ENCODE measurements around the gene OLFML1.
A peak's percentile ranks its signal among the peaks of the same experiment; 100 is the strongest.
"Not testable (repeated sequence)": the region's sequence is repeated elsewhere in the genome, so short reads cannot be mapped to it uniquely, and the experiment has no call there.

OLFML1 gene

DNA sequence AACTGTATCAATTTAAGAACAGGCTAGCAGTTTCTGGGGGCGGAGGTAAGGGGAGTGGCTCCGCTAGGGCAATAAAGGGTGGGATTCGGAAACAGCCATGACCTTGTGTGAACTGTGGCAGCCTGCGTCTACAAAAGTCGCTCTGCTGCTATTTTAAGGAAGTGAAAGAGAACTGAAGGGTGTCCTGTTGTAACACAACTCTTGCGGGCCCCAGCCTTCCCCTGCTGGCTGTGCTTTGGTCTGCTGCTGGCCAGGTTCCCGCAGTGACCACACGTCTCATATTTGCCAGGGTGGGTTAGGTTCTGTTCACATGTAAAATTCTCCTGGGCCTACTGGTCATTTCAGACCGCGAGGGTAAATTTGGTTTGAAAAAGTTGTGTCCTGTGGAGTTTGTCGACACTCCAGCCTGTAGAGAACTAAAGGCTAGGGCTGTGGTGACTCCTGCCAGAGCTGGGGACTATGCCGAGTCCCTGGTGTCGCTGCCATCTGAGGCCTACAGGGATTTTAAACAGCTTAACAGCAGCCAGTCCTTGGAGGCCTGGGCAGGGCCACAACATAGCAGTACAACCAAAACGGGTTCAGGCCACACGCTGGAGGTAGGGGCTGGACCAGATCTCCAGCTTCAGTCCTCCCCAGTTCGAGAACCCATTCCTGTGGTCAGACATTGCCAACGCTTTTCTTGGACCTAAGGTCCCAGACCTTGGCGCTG, 27.4 kb downstream of the OLFML1 start:
- peak; percentile 66 for DNase-seq (ENCODE audit: low spot score)

DNA sequence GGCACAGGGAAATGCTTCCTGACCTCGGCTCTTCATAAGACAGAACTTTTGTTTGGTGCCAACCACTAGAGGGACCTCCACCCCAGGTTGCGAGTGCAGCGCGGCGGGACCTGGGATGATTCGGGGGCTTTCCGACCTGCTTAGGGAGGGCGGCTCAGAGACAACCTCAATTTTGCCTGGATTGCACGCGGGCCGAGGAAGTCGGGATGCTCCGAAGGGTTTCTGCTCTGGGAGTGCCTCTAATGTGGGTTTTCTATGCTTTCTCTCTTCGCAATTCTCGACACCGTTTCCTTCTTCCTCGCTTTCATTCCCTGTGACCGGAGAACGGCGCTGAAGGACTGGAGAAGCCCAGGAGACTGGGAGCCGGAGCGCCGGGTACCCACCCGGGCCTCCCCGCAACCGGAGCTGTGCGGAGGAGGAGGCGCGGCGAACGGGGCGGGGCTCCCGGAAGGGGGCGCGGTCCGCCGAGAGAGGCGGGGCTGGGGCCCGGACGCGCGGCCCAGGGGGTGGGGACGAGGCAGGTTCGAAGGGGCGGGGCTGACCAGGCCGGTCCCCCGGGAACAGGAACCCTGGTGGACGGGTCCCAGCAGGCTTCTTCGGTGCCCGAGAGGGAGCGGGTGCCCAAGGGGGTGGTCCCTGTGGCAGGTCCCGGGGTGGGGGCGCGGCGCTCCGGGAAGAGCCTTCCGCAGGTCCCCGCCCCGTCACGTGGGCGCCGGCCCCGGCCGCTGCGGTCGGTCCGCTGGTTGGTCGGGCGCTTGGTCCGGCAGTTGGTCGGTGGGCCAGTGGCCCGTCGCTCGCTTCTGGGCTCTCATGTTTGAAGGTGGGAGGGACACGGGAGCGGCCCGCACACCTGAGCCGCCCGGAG, 28.2 kb downstream of the OLFML1 start, which contains the start of gene PPFIBP2:
Gene PPFIBP2, plus strand, starts transcription at position 766 of the 865 bp plus-strand sequence. CDS start 35,477 bp downstream, outside the sequence.
- DNase-seq (ENCODE audit: low spot score): peak; percentile 88

DNA sequence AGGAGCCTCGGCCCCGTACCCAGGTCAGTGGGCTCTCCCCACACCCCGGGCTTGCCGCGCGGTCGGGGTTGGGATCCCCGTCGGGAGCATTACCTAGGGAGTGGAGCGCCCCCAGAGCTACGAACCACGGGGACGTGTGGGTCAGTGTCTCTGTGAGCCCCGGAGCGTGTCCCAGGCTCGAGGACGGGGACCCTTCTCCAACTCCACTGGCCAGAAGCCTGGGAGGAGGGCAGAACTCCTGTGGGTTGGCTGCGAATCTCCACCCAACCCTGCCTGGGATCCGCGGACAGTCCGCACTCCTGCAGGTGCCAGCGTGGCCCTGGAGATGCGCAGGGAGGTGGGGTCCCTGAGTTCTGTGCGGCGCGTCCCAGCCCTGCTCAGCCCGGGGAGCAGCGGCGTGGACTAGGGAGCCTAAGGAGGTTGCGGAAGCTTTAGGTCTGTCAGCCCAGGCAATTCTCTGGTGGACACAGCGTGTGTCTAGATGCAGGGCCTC, 28.8 kb downstream of the OLFML1 start:
- peak; percentile 19 for DNase-seq (ENCODE audit: low spot score)

DNA sequence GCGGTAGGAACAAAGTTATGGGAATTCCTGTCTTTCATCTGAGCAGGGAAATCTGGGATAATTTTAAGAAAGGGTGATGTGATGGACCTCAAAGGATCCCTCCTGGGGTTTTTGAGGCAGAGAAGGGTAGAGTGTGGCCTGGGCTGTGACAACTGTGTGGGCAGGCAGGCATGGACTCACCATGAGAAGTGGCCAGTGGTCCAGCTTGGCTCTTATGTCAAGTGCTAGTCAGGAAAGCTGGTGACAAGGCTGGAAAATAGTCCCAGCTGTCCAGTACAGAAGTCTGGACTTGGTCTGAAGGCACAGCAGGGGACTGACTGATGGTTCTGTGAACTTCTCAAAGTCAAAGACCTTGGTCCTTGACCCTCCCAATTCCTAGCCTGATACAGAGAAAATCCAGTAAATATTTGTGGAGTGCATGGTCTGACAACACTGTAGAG, 30.2 kb downstream of the OLFML1 start:
- DNase-seq (ENCODE audit: low spot score): no peak

DNA sequence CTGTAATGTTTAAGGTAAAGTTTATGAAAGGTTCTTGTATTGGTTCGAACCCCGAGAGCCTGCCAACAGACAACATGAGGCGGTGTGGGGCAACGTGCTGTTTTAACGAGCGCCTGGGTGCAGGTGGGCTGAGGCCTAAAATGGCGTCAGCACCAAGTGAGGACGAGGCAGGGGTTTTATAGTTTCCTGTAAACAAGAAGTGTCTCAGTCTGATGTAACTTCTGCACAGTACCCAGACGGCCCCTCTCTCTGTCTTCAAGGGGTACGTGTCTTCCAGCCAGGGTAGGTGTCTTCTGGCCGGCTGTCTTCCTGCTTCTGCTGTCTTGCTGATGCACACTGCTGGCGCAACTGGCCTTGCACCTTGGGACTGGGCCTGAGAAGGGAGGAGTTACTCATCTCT, 31.2 kb downstream of the OLFML1 start:
- no peak for DNase-seq (ENCODE audit: low spot score)

DNA sequence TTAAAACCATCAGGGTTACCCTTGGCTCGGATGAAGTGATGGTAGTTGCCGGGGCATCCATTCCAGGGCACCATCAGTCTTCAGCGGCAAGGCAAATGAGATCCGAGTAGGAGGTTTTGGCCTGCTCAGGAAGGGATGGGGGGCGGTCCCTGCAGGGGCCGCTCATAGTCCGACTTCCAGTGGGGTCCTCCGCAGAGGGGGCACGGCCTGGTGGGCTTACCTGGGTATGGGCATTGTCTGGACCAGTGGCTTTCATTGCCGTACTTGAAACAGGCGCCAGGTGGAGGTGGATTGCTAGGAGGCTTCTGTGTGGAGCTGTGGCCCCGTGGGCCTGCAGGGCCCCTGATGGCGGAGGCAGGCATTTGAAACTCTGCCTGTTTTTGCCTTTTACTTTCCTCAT, 32.4 kb downstream of the OLFML1 start:
- DNase-seq (ENCODE audit: low spot score): not testable (repeated sequence)

DNA sequence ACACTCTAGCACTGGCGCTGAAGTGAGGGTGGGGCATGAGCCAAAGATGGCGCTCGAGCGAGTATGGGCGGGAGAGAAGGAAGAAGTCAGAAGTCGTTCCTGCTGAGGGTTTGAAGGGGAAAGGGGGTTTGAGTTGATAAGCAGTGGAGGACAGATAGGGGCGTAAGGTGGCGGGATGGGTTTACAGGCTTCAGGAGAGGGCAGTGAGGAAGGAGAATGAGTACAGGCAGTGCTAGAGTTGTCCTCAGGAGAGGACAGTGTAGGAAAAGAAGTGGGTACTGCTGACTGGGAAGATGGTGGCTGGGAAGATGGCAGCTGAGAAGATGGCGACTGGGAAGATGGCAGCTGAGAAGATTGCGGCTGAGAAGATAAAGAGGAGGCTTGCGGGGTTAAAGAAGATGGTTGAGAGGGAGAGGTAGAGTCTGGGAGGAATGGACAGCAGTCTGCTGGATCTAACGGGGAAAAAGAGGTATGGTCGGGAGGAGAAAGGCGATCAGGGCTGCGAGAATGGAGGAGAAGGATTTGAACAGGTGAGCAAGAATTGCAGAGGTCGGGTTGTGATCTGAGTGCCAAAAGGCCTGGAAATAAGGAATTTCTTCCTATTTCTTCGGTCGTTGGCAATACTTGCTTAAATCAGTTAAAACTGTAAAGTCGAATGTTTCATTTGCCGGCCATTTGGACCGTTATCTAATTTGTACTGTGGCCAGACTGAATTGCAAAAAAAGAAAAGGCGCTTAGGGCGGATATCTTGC, 33.7 kb downstream of the OLFML1 start:
- DNase-seq (ENCODE audit: low spot score): no peak

DNA sequence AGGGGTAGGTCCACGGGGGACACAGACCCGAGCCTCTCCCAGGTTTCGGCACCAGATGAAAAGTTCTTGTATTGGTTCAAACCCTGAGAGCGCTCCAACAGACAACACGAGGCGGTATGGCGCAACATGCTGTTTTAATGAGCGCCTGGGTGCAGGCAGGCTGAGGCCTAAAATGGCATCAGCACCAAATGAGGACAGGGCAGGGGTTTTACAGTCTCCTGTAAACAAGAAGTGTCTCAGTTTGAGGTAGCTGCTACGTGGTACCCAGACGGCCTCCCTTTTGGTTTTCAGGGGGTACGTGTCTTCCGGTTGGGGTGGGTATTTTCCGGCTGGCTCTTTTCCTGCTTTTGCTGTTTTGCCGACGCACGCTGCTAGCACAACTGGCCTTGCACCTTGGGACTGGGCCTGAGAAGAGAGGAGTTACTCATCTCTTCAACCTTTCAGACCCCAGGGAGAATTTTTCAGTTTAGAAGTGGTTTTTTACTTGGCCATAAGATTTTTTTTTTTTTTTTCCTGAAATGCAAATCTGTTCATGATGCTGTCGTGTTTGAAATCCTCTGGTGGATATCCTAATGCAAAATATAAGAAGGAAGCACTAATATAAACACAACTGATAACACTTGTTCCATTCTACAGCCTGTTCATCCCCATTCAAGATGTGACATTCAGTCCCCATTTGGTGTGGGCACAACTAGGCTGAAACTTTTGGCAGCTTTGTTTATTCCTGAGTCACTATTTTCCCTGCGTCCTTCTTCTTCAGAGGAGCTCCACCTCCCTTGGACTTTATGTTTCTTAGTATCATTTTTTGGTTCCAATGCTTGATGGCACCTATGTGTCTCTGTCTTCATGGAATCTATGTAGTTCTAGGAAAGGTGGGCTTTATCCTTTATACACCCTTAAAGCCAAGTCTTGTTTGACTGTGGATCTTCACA, 35.0 kb downstream of the OLFML1 start:
- DNase-seq (ENCODE audit: low spot score): no peak

DNA sequence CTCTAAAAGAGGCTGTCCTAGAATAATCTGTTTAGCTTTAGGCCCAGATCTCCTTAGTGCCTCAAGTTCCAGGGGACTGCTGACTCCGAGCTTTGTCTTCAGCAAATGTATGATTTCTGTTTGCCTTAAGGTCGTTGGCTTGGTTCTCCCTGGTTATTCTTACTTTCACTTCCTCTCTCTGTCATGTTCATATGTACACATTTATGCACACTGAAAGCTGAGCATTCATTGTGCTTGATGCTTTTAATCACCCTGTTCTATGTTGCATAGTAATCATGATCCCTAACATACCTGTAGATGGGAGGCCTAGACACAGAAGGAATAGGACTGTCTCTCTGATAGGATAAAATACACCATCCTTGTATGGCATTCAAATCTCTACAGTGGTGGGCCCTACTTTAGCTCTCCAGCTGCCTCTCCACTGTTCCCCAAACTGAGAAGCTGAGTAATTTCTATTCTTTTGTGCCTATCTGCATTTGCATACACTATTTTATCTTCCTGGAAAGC, 35.7 kb downstream of the OLFML1 start:
- no peak for DNase-seq (ENCODE audit: low spot score)

DNA sequence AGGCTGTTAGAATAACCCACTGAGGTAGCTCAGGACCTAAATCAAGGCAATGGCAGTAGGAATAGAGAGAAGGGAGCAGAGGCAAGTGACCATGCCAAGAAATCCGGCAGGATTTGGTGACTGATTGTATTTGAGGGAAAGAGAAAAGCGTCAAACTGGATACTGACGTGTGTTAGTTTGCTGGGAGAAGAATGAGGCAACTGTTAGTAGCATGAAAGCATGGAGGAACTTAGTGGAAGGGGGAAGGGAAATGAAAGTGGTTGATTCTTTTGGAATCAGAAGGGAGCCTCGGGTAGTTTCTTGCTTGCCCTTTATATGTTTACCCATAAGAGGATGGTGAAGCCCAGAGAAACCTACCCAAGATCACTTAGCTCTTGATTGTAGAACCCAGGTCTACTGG, 36.8 kb downstream of the OLFML1 start:
- DNase-seq (ENCODE audit: low spot score): peak; percentile 70

DNA sequence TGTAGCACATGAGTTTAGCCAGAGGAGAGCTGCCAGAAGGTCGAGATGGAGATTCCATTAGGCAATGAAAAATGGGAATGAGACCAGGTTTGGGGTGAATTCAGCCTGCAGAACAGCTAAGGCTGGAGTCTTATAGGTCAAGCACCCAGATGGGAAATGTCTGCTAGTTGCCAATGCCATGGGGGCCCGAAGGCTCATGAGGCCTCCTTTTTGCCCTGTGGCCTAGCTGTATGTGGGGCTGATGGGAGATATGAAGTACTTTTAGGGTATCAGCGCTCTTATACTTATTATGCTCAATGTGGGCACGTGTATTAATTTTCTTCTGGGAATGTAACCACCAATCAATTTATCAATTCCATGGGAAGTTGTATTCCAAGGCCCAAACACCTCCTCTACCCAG, 37.2 kb downstream of the OLFML1 start:
- no peak for DNase-seq (ENCODE audit: low spot score)

DNA sequence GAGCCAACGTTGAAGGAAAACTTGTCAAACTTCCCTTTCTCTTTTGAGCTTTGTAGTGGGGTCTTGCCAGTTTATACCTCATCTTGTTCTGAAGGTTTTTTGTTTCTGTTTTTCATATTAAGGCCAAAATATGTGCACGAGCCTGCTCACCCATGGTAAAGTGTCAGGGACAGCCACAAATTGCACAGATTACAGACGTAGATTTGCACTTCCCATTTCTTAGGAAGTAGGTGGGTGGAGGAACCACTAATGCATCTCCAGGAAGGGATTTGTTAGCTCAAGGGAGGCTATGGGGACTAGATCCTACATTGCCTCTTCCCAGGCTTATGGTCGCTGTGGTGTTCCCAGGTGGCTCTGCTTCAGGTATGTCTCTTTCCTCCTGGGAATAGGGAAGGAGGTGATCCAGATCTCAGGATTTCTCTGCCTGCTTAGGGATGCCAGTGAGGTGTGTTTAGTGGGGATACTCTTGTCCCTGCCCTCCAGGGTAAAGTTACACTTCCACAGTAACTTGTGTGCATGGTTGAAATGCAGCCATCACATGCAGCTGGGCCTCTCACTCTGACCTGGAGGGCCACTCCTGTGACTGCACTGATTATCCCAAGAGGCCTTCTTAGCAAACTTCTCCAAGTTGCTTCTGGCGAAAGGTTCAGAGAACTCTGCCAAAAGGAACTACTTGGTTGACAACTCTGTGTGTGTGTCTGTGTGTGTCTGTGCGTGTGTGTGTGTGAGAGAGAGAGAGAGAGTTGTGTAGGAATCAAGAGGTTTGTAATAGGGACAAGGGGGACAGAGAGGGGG, 38.3 kb downstream of the OLFML1 start:
- DNase-seq (ENCODE audit: low spot score): no peak

DNA sequence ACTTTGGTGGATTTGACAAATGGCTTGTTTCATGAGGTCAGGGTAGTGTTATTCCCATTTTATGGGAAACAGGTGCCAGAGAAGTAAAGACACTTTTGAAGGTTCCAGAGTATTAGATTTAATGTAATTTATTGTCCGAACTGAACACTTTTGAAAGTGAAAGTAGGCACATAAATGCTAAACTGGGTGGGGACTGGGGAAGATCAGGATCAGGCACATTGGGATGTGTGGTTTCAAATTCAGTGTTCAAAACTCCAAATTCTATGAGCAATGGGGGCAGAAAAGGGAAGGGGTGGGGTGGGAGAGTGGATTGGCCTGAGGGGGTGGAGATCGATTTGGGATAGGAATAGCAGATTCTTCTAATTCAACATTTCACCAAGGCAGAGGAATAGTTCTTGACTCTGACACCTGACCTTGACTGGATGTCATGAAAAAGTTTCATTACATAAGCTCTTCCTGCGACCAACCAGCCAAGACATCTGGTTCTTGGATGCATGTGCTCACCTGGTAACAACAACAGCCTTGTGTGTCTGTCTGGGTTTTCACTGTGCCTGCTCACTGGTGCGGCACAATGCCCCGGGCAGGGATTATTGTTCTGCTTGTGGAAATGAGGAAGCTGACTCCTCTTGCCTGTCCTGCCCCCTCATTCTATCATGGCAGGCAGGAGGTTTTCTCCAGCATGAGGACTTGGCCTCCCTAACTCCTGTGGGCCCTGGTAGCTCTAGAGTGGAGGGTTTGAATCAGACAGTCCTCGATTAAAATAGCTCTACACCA, 39.3 kb downstream of the OLFML1 start:
- DNase-seq (ENCODE audit: low spot score): no peak

DNA sequence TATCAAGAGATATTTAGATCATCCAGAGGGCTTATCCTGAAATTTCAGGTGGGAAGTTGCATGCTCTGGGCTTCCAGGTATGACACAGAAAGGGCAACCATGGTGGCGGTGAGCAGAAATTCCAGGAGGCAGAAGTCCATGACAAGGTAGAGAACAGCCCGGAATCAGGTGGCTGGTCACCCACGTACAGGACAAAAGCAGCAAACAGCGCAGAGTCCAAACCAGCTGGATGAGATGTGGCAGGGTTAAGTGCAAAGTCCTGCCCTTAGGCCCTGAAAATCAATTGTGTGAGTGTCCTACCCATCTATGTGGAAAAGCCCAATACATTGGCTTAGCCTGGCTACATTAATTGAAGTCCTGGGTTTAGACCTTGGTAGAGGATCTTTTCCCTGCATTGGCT, 40.1 kb downstream of the OLFML1 start:
- no peak for DNase-seq (ENCODE audit: low spot score)

DNA sequence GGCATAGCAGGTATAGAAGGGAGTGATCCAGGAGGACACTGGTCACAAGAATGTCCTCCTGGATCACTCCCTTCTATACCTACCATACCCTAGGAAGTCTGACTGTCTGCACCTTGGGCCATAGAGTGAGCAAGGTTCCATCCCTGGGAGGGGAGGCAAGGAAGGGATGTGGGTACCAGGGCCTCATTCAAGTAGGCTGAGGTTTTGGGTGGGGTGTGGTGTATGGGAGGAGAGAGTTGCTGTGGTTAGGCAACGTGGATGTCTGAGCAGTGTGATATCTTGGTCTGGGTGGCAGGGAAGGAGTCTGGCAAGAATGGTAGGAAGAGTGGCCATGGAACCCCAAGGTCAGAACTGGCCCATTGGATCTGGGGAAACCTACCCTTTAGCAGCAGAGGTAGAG, 41.7 kb downstream of the OLFML1 start:
- no peak for DNase-seq (ENCODE audit: low spot score)

DNA sequence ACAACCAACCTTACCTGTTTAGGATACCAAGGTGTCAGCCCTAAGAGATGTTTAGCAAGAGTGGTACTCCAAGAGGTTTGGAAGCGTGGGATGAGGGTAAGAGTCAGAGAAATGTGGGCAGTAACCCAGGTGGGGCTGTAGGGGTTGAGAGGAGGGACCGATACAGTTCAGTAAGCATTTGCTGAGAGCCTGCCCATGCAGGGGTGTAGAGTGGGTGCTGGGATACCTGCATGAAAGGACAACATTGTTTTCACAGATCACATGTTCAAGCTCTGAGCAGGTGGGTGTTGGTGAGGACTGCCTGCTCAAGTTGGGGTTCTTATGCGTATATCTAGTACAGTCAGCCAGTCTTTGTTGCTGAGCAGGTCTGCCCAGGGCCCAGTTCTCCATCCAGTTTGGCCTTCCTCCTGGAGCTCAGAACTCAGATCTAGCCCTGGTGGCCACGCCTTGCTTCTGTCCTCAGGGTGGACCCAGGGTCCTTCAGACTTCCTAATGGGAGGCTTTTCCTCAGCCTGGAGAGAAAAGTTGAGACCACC, 43.3 kb downstream of the OLFML1 start:
- DNase-seq (ENCODE audit: low spot score): no peak

DNA sequence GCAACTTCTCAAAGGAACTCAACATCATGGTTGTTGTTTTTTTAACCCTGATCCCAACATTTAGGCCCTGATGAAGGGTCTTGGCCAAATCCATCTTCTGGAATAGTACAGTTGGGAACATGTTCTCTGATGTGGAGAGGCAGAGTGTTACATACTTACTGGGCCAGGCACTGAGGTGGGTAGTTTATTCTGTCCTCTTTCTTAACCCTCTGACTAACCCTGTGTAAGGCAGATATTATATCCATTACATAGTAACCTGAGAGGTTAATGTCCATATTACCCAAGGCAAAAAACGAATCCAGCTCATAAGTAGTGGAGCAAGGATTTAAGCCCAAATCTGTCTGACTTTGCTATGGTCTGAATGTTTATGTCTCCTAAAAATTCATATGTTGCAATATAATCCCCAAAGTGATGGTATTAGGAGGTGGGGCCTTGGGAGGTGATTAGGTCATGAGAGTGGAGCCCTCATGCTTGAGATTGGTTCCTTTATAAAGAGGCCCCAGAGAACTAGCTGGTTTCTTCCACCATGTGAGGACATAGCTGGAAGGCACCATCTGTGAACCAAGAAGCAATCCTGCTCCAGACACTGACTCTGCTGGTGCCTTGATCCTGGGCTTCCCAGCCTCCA, 44.8 kb downstream of the OLFML1 start:
- no peak for DNase-seq (ENCODE audit: low spot score)

DNA sequence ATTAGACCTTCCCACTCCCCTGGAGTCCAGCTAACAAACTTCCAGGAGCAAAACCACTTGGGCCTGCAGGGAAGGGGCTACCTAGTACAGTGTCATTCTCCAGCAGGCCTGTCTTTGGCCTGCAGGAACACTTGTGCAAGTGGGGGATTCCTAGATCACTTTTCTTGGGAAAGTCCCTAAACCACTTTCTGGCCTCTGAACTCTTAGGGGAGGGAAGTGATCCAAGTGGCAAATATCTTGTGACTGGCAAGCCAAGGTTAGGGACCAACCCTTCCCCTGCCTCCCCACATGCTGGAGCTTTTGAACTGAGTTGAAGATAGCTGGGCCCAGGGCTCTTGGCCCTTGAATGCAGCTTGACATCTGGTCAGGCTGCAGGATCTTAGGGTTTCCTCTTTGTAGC, 45.7 kb downstream of the OLFML1 start:
- DNase-seq (ENCODE audit: low spot score): no peak
